Measurements from ENCODE around the gene SH3GL3.

DNA sequence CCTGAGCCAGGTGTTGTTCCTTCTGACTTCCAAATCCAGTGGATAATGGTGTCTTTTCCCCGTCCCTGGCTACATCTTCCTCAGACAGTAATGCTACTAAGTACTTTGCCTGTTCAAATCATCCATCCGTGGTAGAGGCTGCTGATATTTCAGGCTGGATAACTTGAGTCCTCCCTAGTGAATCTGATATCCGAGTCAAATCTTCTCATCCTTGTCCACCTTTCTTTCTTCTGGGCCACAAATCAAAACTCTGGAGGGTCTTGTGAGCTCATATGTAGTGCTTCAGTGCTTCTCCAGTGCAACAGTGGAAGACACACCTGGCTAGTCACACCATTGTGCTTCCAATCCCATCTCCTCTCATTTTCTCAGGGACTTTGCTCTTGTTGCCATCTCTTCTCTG lies 11.2 kb downstream of the SH3GL3 start:
- TF ChIP-seq, protein P1, sequence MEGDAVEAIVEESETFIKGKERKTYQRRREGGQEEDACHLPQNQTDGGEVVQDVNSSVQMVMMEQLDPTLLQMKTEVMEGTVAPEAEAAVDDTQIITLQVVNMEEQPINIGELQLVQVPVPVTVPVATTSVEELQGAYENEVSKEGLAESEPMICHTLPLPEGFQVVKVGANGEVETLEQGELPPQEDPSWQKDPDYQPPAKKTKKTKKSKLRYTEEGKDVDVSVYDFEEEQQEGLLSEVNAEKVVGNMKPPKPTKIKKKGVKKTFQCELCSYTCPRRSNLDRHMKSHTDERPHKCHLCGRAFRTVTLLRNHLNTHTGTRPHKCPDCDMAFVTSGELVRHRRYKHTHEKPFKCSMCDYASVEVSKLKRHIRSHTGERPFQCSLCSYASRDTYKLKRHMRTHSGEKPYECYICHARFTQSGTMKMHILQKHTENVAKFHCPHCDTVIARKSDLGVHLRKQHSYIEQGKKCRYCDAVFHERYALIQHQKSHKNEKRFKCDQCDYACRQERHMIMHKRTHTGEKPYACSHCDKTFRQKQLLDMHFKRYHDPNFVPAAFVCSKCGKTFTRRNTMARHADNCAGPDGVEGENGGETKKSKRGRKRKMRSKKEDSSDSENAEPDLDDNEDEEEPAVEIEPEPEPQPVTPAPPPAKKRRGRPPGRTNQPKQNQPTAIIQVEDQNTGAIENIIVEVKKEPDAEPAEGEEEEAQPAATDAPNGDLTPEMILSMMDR (IDR thresholded peaks at IDR 0.05), result no peak
- TF ChIP-seq POLR2A (IDR thresholded peaks at IDR 0.05), result no peak
